PFSK-1 (cell line): ENCODE results near the gene DIPK1C.

Experiments used
- FOXP2 ChIP-seq: optimal IDR thresholded peaks from 2 replicates; pipeline ENCODE3; 2011; ENCODE audit warnings: borderline replicate concordance, control low read depth, inconsistent platforms; ENCODE audit not compliant: insufficient read depth; ENCODE audit errors: extremely low read length, extremely low read depth
- POLR2AphosphoS5 ChIP-seq: IDR thresholded peaks from 2 replicates; pipeline ENCODE4 v1.6.1; 2012; ENCODE audit warnings: low read depth, mild to moderate bottlenecking, control low read depth, low read length, moderate library complexity
- SIN3A ChIP-seq: IDR thresholded peaks from 2 replicates; pipeline ENCODE4 v1.6.1; 2012; ENCODE audit warnings: mild to moderate bottlenecking, low read length, moderate library complexity, borderline replicate concordance; ENCODE audit not compliant: insufficient read depth
- TAF1 ChIP-seq: IDR thresholded peaks from 2 replicates; pipeline ENCODE4 v1.6.1; 2012; ENCODE audit warnings: low read length, control low read depth, borderline replicate concordance; ENCODE audit not compliant: insufficient read depth
- TF ChIP-seq, protein P1 (sequence below), 2 experiments: IDR thresholded peaks; 2 replicates each; pipeline versions ENCODE4 v1.6.1 to v1.8.0; 2011 to 2012; ENCODE audit warnings: low read depth in 2 of 2, low read length in 2 of 2, control low read depth in 1 of 2, inconsistent platforms in 1 of 2, mild to moderate bottlenecking in 1 of 2, moderate library complexity in 1 of 2; ENCODE audit not compliant: insufficient read depth in 1 of 2

DIPK1C gene

DNA sequence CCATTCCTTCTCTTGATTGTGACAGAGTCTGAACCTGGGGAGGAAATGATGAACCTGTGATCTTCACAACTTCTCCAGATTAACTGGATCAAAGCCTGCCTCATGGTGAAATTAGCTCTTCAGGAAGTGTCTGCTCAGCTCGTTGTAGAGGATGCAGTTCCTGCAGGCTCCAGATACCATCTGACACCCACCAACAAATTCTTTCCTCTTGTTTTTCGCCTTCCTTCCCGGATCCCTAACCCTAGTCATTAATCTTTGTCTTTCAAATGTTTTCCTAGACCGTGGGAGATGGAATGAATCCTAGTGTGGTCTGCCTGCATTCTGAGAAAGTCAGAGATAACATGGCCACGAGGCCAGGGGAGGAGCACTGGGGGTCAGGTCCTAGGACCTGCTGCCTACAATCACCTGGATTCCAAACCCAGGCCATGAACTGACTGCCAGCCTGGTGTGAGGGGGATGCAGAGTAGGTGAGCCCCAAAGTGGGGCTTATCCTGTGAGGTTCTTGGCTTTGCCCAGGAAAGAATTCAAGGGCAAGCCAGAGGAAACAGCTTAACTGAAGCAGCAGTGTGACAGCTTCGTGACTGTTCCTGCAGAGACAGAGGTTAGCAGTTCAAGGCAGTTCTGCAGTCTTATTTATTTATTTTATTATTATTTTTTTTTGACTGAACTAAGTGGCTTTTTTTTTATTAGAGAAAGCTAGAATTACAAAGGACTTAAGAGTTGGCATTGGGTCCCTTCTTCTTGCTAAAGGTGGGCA, 67.8 kb downstream of the DIPK1C start:
- TF ChIP-seq FOXP2 (no peak), SIN3A (no peak), TAF1 (no peak), POLR2AphosphoS5 (no peak)
- TF ChIP-seq, protein P1, sequence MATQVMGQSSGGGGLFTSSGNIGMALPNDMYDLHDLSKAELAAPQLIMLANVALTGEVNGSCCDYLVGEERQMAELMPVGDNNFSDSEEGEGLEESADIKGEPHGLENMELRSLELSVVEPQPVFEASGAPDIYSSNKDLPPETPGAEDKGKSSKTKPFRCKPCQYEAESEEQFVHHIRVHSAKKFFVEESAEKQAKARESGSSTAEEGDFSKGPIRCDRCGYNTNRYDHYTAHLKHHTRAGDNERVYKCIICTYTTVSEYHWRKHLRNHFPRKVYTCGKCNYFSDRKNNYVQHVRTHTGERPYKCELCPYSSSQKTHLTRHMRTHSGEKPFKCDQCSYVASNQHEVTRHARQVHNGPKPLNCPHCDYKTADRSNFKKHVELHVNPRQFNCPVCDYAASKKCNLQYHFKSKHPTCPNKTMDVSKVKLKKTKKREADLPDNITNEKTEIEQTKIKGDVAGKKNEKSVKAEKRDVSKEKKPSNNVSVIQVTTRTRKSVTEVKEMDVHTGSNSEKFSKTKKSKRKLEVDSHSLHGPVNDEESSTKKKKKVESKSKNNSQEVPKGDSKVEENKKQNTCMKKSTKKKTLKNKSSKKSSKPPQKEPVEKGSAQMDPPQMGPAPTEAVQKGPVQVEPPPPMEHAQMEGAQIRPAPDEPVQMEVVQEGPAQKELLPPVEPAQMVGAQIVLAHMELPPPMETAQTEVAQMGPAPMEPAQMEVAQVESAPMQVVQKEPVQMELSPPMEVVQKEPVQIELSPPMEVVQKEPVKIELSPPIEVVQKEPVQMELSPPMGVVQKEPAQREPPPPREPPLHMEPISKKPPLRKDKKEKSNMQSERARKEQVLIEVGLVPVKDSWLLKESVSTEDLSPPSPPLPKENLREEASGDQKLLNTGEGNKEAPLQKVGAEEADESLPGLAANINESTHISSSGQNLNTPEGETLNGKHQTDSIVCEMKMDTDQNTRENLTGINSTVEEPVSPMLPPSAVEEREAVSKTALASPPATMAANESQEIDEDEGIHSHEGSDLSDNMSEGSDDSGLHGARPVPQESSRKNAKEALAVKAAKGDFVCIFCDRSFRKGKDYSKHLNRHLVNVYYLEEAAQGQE (IDR thresholded peaks at IDR 0.05; ENCODE audit: insufficient read depth in 1 of 2, low read depth in 2 of 2, low read length in 2 of 2), result no peak

DNA sequence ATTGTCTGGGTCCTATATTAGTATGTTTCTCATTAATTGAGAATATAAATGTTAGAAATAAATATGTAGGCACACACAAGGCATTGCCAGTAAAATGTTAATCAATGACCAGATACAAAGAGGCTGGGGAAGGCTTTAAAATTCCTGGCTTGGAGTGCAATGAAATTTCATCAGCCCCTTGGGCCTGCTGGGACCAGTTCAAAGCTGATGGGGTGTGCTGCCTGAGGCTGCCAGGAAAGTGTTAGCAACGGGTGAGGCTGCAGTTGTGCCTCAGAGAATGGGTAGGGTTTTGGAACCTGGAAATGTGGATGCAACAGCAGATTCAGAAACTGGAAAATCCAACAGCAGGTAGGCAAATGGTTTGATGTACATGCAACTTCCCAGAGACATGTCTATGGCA, 68.9 kb downstream of the DIPK1C start:
- TF ChIP-seq FOXP2 (no peak), SIN3A (no peak)

DNA sequence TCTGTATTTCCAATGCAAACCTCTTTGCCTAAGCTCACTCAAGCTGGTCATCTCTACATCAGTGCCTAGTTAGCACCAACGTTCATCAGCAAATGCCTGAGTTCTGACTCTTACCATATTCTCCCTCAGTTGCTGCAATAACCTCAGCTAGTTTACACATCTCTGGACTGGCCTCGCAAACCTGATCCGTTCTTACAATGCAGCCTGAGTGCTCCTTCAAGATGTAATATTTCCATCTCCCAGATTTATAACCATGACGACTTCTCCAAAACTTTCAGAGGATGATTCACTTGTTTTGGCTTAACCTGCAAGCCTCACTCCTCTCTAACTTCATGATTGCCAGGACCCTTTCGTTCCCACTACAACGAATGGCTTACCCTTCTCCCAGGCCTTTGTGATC, 69.7 kb downstream of the DIPK1C start:
- TF ChIP-seq FOXP2, result no peak
- no peak for TF ChIP-seq POLR2AphosphoS5
- TF ChIP-seq TAF1, result no peak
- TF ChIP-seq, protein P1 (IDR thresholded peaks at IDR 0.05; ENCODE audit: insufficient read depth in 1 of 2, low read depth in 2 of 2, low read length in 2 of 2), result no peak
- no peak for TF ChIP-seq SIN3A
